ENCODE measurements around the gene ZBTB20. TPM values are rescaled to one million over a fixed set of nuclear protein-coding genes. Genes with fewer than 3 reads are reported as not detected.
A peak's percentile ranks its signal among the peaks of the same experiment; 100 is the strongest.

ZBTB20 gene
- total RNA-seq, 1 experiment from 2014 or later = 10.7 TPM

GRCh38 chr3:114933407-114933806 is 213.7 kb downstream of the ZBTB20 start:
- intact Hi-C loops (cut with micrococcal nuclease) = no loop called here
- TF ChIP-seq CTCF (IDR thresholded peaks at IDR 0.05; ENCODE audit: unreplicated experiment) = no peak
- peaks cover 6% of the 10 kb centered on the region for H3K36me3 Mint-ChIP-seq (ENCODE audit: insufficient read depth, unreplicated experiment)
- peaks cover 5% of the 10 kb centered on the region for H3K4me1 Mint-ChIP-seq (ENCODE audit: insufficient read depth, unreplicated experiment)
- DNase-seq (ENCODE audit: unreplicated experiment) = no peak
- no peaks in the 10 kb centered on the region for H3K9me3 Mint-ChIP-seq (ENCODE audit: unreplicated experiment)
- BruUV-seq (replicated peaks) = no TSS peak
- no peak overlapping the region for H3K4me3 Mint-ChIP-seq (ENCODE audit: unreplicated experiment)
- POLR2A ChIA-PET = no interaction called here
- H3K27ac Mint-ChIP-seq (ENCODE audit: low read depth, unreplicated experiment) = no peak overlapping the region
- H3K27me3 Mint-ChIP-seq (ENCODE audit: insufficient read depth, unreplicated experiment) = no peaks in the 10 kb centered on the region
- CTCF ChIA-PET = no interaction called here

GRCh38 chr3:114929971-114930732 is 216.9 kb downstream of the ZBTB20 start:
- peak; percentile 16 for DNase-seq (ENCODE audit: unreplicated experiment)
- H3K27me3 Mint-ChIP-seq (ENCODE audit: insufficient read depth, unreplicated experiment) = no peaks in the 10 kb centered on the region
- TF ChIP-seq CTCF (IDR thresholded peaks at IDR 0.05; ENCODE audit: unreplicated experiment) = no peak
- ChIA-PET POLR2A (no interaction called here), CTCF (no interaction called here)
- no TSS peak for BruUV-seq (replicated peaks)
- H3K36me3 Mint-ChIP-seq (ENCODE audit: insufficient read depth, unreplicated experiment) = peaks cover 6% of the 10 kb centered on the region
- no peak overlapping the region for H3K4me3 Mint-ChIP-seq (ENCODE audit: unreplicated experiment)
- intact Hi-C loops (cut with micrococcal nuclease) = no loop called here
- peaks cover 5% of the 10 kb centered on the region for H3K4me1 Mint-ChIP-seq (ENCODE audit: insufficient read depth, unreplicated experiment)
- no peak overlapping the region for H3K27ac Mint-ChIP-seq (ENCODE audit: low read depth, unreplicated experiment)
- H3K9me3 Mint-ChIP-seq (ENCODE audit: unreplicated experiment) = no peaks in the 10 kb centered on the region

GRCh38 chr3:114928989-114929640 is 218.0 kb downstream of the ZBTB20 start:
- BruUV-seq (replicated peaks) = no TSS peak
- H3K4me3 Mint-ChIP-seq (ENCODE audit: unreplicated experiment) = no peak overlapping the region
- intact Hi-C loops (cut with micrococcal nuclease) = no loop called here
- no peak overlapping the region for H3K27ac Mint-ChIP-seq (ENCODE audit: low read depth, unreplicated experiment)
- H3K36me3 Mint-ChIP-seq (ENCODE audit: insufficient read depth, unreplicated experiment) = peaks cover 6% of the 10 kb centered on the region
- peaks cover 5% of the 10 kb centered on the region for H3K4me1 Mint-ChIP-seq (ENCODE audit: insufficient read depth, unreplicated experiment)
- no peak for TF ChIP-seq CTCF (IDR thresholded peaks at IDR 0.05; ENCODE audit: unreplicated experiment)
- ChIA-PET POLR2A (no interaction called here), CTCF (no interaction called here)
- no peaks in the 10 kb centered on the region for H3K9me3 Mint-ChIP-seq (ENCODE audit: unreplicated experiment)
- DNase-seq (ENCODE audit: unreplicated experiment) = peak; percentile 27
- H3K27me3 Mint-ChIP-seq (ENCODE audit: insufficient read depth, unreplicated experiment) = no peaks in the 10 kb centered on the region

- no peaks in the 10 kb centered on the region for H3K27me3 Mint-ChIP-seq (ENCODE audit: insufficient read depth, unreplicated experiment)
- DNase-seq (ENCODE audit: unreplicated experiment) = no peak
- BruUV-seq (replicated peaks) = no TSS peak
- H3K4me3 Mint-ChIP-seq (ENCODE audit: unreplicated experiment) = no peak overlapping the region
- H3K9me3 Mint-ChIP-seq (ENCODE audit: unreplicated experiment) = no peaks in the 10 kb centered on the region
- intact Hi-C loops (cut with micrococcal nuclease) = no loop called here
- H3K27ac Mint-ChIP-seq (ENCODE audit: low read depth, unreplicated experiment) = no peak overlapping the region
- peaks cover 15% of the 10 kb centered on the region for H3K4me1 Mint-ChIP-seq (ENCODE audit: insufficient read depth, unreplicated experiment)
- CTCF ChIA-PET = interaction anchor here (0.6 to 0.8 kb wide), 2 partner anchors 20 to 51 kb away, joined by 3 to 4 read pairs; no protein-coding TSS in a partner anchor
- H3K36me3 Mint-ChIP-seq (ENCODE audit: insufficient read depth, unreplicated experiment) = no peaks in the 10 kb centered on the region
- TF ChIP-seq CTCF (IDR thresholded peaks at IDR 0.05; ENCODE audit: unreplicated experiment) = no peak
- POLR2A ChIA-PET = no interaction called here
Measured at GRCh38 chr3:114904633-114905032, 242.5 kb downstream of the ZBTB20 start.

Measured in MCF 10A (cell line).